ENCODE data around the gene LOC128125822.

Gene LOC128125822

GRCh38 chr6:63556369-63556768, 15.9 kb upstream of the LOC128125822 start:
- DNase-seq (ENCODE audit: low read depth), result no peak

- no peak for DNase-seq (ENCODE audit: low read depth)
Observed at GRCh38 chr6:63558278-63558677, 14.0 kb upstream of the LOC128125822 start.

DNA sequence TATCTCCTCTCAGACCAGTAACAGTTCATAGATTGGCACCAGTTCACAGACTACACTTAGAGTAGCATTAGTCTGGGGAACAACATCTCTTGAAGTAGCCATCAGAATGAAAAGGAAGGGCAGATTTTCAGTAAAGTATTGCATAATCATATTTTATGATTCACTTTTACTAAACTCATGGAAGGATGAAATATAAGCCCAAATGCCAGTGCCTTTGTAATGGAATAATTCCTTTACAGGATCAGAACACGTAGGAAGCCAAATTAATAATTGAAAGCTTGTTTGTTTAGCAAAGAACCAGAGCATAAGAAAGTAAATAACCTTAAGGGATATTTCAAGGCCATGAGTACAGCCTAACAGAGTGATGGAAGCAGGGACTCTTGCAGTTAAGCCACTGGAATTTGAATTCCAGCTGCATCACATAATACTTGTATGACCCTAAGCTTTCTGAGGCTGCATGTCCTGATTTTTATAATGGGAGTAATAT, 11.4 kb upstream of the LOC128125822 start:
- DNase-seq (ENCODE audit: low read depth), result no peak

- DNase-seq (ENCODE audit: low read depth), result no peak
Observed at GRCh38 chr6:63561288-63561687, 11.0 kb upstream of the LOC128125822 start.

DNA sequence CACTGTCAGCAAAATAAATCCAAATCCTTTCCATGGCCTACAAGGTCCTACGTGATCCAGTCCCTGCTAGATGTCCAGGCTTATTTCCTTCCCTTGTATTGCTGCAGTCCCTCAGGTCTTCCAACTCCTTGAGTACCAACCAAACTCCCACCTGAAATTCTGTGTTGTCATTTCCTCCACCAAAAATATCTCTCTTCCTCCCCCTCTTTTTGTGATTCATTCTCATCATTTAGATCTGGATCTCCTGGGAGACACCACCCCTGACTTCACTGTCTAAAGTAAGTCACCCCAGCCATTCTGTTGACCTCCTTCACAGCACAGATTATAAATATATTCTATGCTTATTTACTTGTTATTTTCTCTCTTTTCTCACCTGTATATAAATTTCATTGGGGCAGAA, 9.0 kb upstream of the LOC128125822 start:
- DNase-seq (ENCODE audit: low read depth), result no peak

- DNase-seq (ENCODE audit: low read depth), result no peak
Observed at GRCh38 chr6:63565058-63565726, 7.1 kb upstream of the LOC128125822 start.

DNA sequence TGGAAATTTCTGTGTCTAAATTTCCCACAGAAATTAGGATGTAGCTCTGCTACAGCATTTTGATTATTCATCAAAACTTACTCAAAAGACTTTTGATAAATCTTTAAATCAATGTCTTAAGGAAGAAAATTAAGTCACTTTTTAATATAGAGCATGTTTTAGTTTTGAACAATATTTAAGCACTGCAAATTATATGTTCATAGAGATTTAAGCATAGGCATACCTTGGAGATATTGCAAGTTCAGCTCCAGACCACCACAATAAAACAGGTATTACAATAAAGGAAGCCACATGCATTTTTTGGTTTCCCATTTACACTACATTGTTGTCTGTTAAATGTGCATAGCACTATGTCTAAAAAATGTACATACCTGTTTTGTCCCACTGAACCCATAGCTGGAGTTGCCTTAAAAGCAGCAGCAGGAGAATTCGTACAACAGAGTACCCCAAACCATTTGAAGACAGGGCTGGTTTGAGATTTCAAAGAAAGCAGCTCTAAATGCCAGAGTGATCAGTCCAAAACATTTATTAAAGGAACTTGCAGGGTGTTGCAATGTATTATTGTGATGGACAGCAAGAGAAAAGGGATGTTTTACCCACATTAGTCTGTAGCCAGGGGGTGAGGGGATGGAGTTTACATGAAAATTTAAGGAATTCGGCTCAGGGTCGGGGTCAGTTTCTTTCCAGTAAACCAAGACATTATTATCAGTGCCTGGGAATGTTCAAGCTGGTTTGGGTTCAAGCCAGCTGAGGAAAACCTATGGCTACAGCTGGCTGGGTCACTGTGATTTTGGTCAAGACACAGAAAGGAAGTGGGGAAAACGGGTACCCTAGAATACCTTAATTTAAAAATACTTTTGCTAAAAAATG, 6.3 kb upstream of the LOC128125822 start:
- no peak for DNase-seq (ENCODE audit: low read depth)

GRCh38 chr6:63567966-63568365, 4.3 kb upstream of the LOC128125822 start:
- no peak for DNase-seq (ENCODE audit: low read depth)

DNA sequence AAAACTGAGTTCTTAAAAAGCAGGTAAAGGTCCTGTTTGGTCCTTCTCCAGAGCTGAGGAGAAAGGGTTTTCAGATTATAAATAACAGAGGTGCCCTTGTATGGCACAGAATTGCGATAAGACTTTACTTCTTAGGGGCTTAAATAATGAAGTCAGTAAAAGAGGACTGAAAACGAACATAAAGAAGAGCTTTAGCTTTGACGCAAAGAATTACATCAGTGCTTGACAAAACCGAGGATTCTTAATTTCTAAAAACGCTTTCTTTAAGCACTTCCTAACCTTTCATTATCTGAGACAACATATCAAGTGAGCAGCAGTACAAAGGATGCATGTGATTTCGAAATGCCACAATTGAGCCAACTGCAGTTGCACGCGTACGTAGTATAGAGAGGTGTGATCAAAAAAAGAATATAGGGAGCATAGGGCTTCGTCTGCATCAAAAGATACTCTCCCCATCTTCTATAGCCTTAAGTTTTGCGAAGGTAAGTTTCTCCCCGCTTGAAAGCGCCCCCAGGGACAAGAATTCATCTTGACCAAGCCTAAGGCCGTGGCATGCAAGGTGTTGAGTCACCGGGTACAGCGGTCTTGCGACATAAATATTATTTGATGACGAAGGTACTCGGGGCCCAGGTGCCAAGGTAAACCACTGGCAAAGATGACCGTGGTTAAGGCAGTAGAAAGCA, 778 bp upstream of the LOC128125822 start:
- DNase-seq (ENCODE audit: low read depth), result no peak

DNA sequence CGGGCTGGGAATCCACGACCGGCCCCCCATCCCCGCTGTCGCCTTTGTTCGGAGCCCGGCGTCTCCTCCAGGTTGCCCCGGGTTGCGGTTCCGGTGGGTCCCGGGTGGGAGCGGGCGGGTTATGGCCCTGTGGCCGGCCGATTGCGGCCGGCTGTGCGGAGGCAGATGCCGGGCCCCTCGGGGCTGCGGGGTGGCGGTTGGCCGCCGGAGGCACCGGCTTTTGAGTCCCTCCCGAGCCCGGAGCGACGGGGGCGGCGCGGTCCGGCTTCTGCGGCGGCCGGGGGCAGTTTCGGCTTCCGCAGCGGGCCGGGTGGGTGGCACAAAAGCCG, 431 bp downstream of the LOC128125822 start:
- DNase-seq (ENCODE audit: low read depth), result no peak

DNA sequence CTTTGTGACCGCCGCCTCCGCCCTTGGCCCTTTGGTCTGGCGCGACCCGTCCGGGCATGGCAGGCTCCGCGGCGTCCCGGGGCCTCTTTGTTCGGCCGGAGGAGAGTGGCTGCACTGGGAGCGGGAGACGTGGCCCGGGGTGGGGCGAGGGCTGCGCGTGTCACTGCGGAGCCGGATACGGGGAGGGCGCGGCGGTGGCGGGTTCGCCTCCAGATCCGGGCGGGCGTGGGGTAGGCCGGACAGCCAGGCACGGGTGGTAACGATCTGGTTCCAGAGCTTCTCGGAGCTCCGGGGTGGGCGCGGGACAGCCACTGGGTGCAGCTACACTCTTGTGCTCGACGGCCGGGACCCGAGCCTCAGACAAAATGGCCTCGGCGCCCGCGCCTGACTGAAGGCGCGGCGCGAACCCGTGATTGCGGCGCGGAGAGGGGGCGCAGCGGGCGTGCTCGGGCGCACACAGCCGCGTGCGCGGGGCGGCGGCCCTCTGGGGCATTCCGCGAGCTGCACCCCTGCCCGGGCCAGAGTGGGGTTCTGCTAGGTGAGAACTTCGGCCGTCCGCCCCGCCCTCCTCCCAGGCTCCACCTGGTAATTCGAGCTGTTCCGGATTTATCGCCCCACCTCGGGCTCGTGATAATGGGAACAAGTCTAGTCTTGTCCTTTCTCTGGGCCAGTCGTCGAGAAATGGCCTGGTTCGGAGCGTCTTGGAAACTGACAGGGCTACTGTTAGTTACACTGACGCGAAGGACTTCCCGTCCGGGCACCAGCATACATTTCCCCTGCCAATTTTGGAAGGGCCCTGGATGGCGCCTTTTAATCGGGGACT, 1.0 kb downstream of the LOC128125822 start:
- peak; percentile 44 for DNase-seq (ENCODE audit: low read depth)

GRCh38 chr6:63573899-63574553, 1.7 kb downstream of the LOC128125822 start:
- DNase-seq (ENCODE audit: low read depth), result peak; percentile 32

DNA sequence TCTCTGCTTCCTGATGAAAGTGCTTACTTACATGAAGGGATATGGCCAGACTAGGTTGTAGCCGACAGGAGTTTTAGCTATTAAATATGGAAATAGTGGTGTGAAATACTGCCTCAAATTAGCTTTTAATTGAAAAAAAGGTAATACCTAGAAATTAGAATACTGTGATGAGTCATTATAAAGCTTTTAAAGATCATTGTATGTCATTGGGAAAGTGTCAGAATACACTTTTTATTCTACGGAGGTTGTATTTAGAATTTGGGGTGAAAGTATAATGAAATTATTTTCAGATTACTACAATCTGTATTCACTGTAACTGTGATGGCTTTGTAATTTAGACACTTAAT, 2.2 kb downstream of the LOC128125822 start:
- no peak for DNase-seq (ENCODE audit: low read depth)

DNA sequence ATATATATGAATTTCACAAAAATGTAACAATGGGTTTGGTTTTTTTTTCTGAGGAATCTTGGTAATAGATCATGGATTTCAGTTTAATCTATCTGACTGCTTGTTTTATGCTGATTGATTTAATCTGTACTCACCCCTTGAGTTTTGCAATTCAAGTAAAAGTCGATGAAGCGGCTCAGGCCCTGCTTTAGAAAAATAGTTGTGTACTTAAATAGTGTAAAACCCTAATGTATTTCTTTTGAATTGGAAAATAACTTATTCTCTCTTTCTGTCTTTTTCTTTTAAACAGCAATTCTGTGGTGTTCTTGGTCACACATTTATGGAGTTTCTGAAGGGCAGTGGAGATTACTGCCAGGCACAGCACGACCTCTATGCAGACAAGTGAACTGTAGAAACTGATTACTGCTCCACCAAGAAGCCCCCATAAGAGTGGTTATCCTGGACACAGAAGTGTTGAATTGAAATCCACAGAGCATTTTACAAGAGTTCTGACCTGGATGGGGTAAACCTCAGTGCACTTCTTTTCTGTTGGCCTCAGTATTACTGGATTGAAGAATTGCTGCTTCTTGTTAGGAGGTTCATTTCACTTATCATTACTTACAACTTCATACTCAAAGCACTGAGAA, 4.0 kb downstream of the LOC128125822 start:
- no peak for DNase-seq (ENCODE audit: low read depth)

DNA sequence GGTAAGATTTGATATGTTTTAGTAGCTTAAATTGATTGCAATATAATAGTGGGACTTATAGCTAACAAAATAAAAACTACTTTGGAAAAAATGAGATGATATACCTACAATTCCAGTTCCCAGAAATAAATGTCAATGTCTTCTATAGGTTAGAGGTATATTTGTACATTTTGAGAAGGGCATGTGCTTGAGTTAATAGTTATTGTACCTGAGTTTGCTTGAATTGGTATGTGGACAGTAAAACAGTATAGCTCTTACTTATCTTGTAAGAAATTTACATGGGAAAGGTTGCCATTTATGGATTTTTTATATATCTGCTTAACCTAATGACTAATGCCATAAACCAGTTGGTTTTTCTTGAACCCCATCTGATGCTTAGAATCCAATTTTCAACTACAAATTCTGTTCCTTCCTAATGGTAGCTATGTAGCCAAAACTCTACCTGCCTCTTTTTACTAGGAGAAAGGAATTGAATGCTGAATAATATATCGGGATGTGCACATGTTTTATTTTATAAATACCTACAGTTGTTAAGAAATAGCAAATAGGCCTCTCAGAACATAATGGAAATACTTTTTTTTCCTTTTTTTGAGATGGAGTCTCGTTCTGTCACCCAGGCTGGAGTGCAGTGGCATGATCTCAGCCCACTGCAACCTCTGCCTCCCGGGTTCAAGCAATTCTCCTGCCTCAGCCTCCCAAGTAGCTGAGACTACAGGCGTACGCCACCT, 4.9 kb downstream of the LOC128125822 start:
- DNase-seq (ENCODE audit: low read depth), result no peak

- DNase-seq (ENCODE audit: low read depth), result no peak
Observed at GRCh38 chr6:63578757-63579156, 6.5 kb downstream of the LOC128125822 start.

GRCh38 chr6:63579937-63580703, 7.8 kb downstream of the LOC128125822 start:
- no peak for DNase-seq (ENCODE audit: low read depth)

GRCh38 chr6:63580704-63580961, 8.4 kb downstream of the LOC128125822 start:
- no peak for DNase-seq (ENCODE audit: low read depth)

GRCh38 chr6:63581355-63582013, 9.2 kb downstream of the LOC128125822 start:
- no peak for DNase-seq (ENCODE audit: low read depth)
